H1 (cell line): ENCODE measurements around the gene DARS1. TPM values are rescaled to one million over a fixed set of nuclear protein-coding genes. Genes with fewer than 3 reads are reported as not detected.

ENCODE experiments used
- CTCF ChIA-PET: fragments of 300-600 bp; sonication (Branson Sonifier 250); formaldehyde crosslinking; loops from one replicate; lab custom pipeline; 2021; ENCODE audit not compliant: partially characterized antibody; lab: Charles Lee
- POLR2A ChIA-PET: fragments of 300-600 bp; sonication (Branson Sonifier 250); formaldehyde crosslinking; loops from one replicate; lab custom pipeline; 2021; ENCODE audit warnings: inconsistent platforms; ENCODE audit not compliant: partially characterized antibody; lab: Charles Lee
- DNase-seq, 2 experiments: peaks; one replicate each; pipeline versions ENCODE4 v3.0.0 to v3.0.0-alpha.2; 2010 to 2022; ENCODE audit warnings: low spot score in 2 of 2, low read depth in 1 of 2, mixed read lengths in 1 of 2
- FAIRE-seq: peaks from 2 replicates; lab custom pipeline; 2011; peaks lifted over from hg19 to GRCh38; lab: Jason Lieb, UNC
- H2AFZ ChIP-seq: 2 replicates; pipeline ENCODE4 v1.8.1; 2012; ENCODE audit warnings: low read length, inconsistent platforms
- H2AK5ac ChIP-seq: 2 replicates; pipeline ENCODE4 v1.6.1; 2013; ENCODE audit warnings: low read depth, low read length
- H2BK120ac ChIP-seq: replicated peaks from 2 replicates; pipeline ENCODE3; 2013; ENCODE audit warnings: low read depth, low read length, inconsistent platforms
- H2BK12ac ChIP-seq: 2 replicates; pipeline ENCODE4 v1.6.1; 2013; ENCODE audit warnings: low read depth, low read length
- H2BK15ac ChIP-seq: 2 replicates; pipeline ENCODE4 v1.6.1; 2013; ENCODE audit warnings: low read length
- H2BK20ac ChIP-seq: 2 replicates; pipeline ENCODE4 v1.6.1; 2013; ENCODE audit warnings: low read length
- H2BK5ac ChIP-seq: 2 replicates; pipeline ENCODE4 v1.6.1; 2013; ENCODE audit warnings: low read depth, low read length
- H3K14ac ChIP-seq: 2 replicates; pipeline ENCODE4 v1.6.1; 2013; ENCODE audit warnings: inconsistent platforms; ENCODE audit not compliant: insufficient read length
- H3K18ac ChIP-seq: 2 replicates; pipeline ENCODE4 v1.6.1; 2013; ENCODE audit warnings: low read length; ENCODE audit errors: extremely low read depth
- H3K23ac ChIP-seq: 2 replicates; pipeline ENCODE4 v1.6.1; 2013; ENCODE audit warnings: inconsistent platforms; ENCODE audit not compliant: insufficient read length
- H3K23me2 ChIP-seq: 2 replicates; pipeline ENCODE4 v1.6.1; 2013; ENCODE audit warnings: low read depth, low read length
- H3K27ac ChIP-seq: 2 replicates; pipeline ENCODE4 v1.6.1; 2011; ENCODE audit warnings: low read depth, low read length, inconsistent platforms
- H3K27me3 ChIP-seq, 4 experiments: replicated peaks in 1 of 4; 1 replicate in 1 of 4; 2 replicates in 3 of 4; pipeline versions ENCODE4 v1.6.1 to v1.8.1; 2011 to 2013; ENCODE audit warnings: low read length in 3 of 4, mild to moderate bottlenecking in 3 of 4, inconsistent platforms in 2 of 4, mixed read lengths in 2 of 4, moderate library complexity in 1 of 4; ENCODE audit not compliant: control insufficient read depth in 3 of 4, insufficient read depth in 3 of 4; ENCODE audit errors: extremely low read depth in 1 of 4
- H3K36me3 ChIP-seq, 4 experiments: 2 replicates each; pipeline versions ENCODE4 v1.6.1 to v1.8.1; 2011 to 2013; ENCODE audit warnings: mild to moderate bottlenecking in 4 of 4, low read length in 3 of 4, moderate library complexity in 2 of 4, control low read depth in 1 of 4, inconsistent platforms in 1 of 4; ENCODE audit not compliant: insufficient read depth in 4 of 4, control insufficient read depth in 2 of 4
- H3K4ac ChIP-seq: replicated peaks from 2 replicates; pipeline ENCODE3; 2013; ENCODE audit warnings: low read length, low read depth, mixed read lengths, inconsistent platforms; ENCODE audit not compliant: insufficient read length
- H3K4me1 ChIP-seq, 4 experiments: replicated peaks in 1 of 4; 1 replicate in 1 of 4; 2 replicates in 3 of 4; pipeline versions ENCODE4 v1.6.1 to v1.8.1; 2011 to 2013; ENCODE audit warnings: low read length in 3 of 4, inconsistent platforms in 2 of 4, mixed read lengths in 1 of 4; ENCODE audit not compliant: insufficient read depth in 4 of 4, control insufficient read depth in 3 of 4
- H3K4me2 ChIP-seq, 2 experiments: 2 replicates each; pipeline versions ENCODE4 v1.6.1 to v1.8.1; 2011 to 2013; ENCODE audit warnings: low read depth in 2 of 2, low read length in 2 of 2, control low read depth in 1 of 2, inconsistent platforms in 1 of 2, mild to moderate bottlenecking in 1 of 2; ENCODE audit not compliant: insufficient read depth in 1 of 2
- H3K4me3 ChIP-seq, 4 experiments: fragments of 200-600, 300-600 bp in 1 of 4; sonication (generic), shearing (Covaris generic), sonication (Bioruptor Twin) in 1 of 4; 2 replicates each; pipeline versions ENCODE4 v1.5.1 to v1.8.1; 2011 to 2016; ENCODE audit warnings: low read length in 4 of 4, low read depth in 3 of 4, control low read depth in 2 of 4, inconsistent platforms in 2 of 4, mild to moderate bottlenecking in 2 of 4, mixed read lengths in 1 of 4, moderate library complexity in 1 of 4; ENCODE audit not compliant: insufficient read depth in 2 of 4; ENCODE audit errors: extremely low read depth in 1 of 4
- H3K56ac ChIP-seq: replicated peaks from 2 replicates; pipeline ENCODE3; 2013; ENCODE audit warnings: low read depth, mild to moderate bottlenecking, mixed read lengths, low read length, inconsistent platforms; ENCODE audit not compliant: insufficient read length
- H3K79me1 ChIP-seq: 2 replicates; pipeline ENCODE4 v1.6.1; 2013; ENCODE audit warnings: low read depth, low read length, control low read depth
- H3K79me2 ChIP-seq, 2 experiments: 2 replicates each; pipeline versions ENCODE4 v1.6.1 to v1.8.1; 2012 to 2013; ENCODE audit warnings: low read length in 2 of 2, mild to moderate bottlenecking in 2 of 2, inconsistent platforms in 1 of 2; ENCODE audit not compliant: insufficient read depth in 2 of 2, control insufficient read depth in 1 of 2
- H3K9ac ChIP-seq, 4 experiments: replicated peaks in 1 of 4; 1 replicate in 1 of 4; 2 replicates in 3 of 4; pipeline versions ENCODE4 v1.6.1 to v1.8.1; 2011 to 2013; ENCODE audit warnings: low read depth in 3 of 4, low read length in 3 of 4, control low read depth in 2 of 4, mild to moderate bottlenecking in 2 of 4, moderate library complexity in 2 of 4, inconsistent platforms in 1 of 4; ENCODE audit errors: extremely low read depth in 1 of 4
- H3K9me3 ChIP-seq, 2 experiments: 2 replicates each; pipeline versions ENCODE4 v1.6.1 to v1.8.1; 2012 to 2013; ENCODE audit warnings: mild to moderate bottlenecking in 2 of 2, moderate library complexity in 2 of 2, control low read depth in 1 of 2, inconsistent platforms in 1 of 2, low read depth in 1 of 2, low read length in 1 of 2, mixed read lengths in 1 of 2; ENCODE audit not compliant: insufficient read depth in 2 of 2
- H4K20me1 ChIP-seq, 2 experiments: replicated peaks in 1 of 2; 2 replicates each; pipeline versions ENCODE3 to v1.8.1; 2011 to 2013; ENCODE audit warnings: inconsistent platforms in 2 of 2, low read length in 2 of 2, mild to moderate bottlenecking in 1 of 2; ENCODE audit not compliant: insufficient read depth in 2 of 2, control insufficient read depth in 1 of 2
- H4K5ac ChIP-seq: 2 replicates; pipeline ENCODE4 v1.6.1; 2013; ENCODE audit warnings: low read length, low read depth, mixed read lengths, inconsistent platforms; ENCODE audit not compliant: insufficient read length
- H4K8ac ChIP-seq: 2 replicates; pipeline ENCODE4 v1.8.0; 2013; ENCODE audit warnings: mild to moderate bottlenecking, moderate library complexity, low read length, inconsistent platforms; ENCODE audit not compliant: insufficient read depth; ENCODE audit errors: extremely low read depth
- H4K91ac ChIP-seq: replicated peaks from 2 replicates; pipeline ENCODE3; 2013; ENCODE audit warnings: low read length, mixed read lengths, inconsistent platforms; ENCODE audit not compliant: insufficient read length
- ASH2L ChIP-seq: fragments of 200-600, 300-600 bp; sonication (generic); IDR thresholded peaks from one replicate; pipeline ENCODE4 v1.7.1; 2017; ENCODE audit warnings: low read length
- BRCA1 ChIP-seq: IDR thresholded peaks from 2 replicates; pipeline ENCODE4 v1.6.1; 2012; ENCODE audit warnings: low read depth, low read length, improper control_type of control experiment
- CREB1 ChIP-seq: IDR thresholded peaks from 2 replicates; pipeline ENCODE4 v1.6.1; 2012; ENCODE audit warnings: inconsistent platforms
- HDAC6 ChIP-seq: IDR thresholded peaks from one replicate; pipeline ENCODE4 v1.7.1; 2012; ENCODE audit warnings: low read depth, mild to moderate bottlenecking, inconsistent platforms, low read length, moderate library complexity
- MAFK ChIP-seq: IDR thresholded peaks from 2 replicates; pipeline ENCODE4 v1.6.1; 2012; ENCODE audit warnings: low read depth, mild to moderate bottlenecking, improper control_type of control experiment, low read length
- POLR2A ChIP-seq, 2 experiments: IDR thresholded peaks; 1 replicate in 1 of 2; 2 replicates in 1 of 2; pipeline ENCODE4 v1.6.1; 2011; ENCODE audit warnings: low read depth in 2 of 2, low read length in 2 of 2, mild to moderate bottlenecking in 2 of 2; ENCODE audit errors: control extremely low read depth in 1 of 2
- POU5F1 ChIP-seq: IDR thresholded peaks from 2 replicates; pipeline ENCODE4 v1.6.1; 2011; ENCODE audit warnings: low read depth, mild to moderate bottlenecking, low read length, moderate library complexity
- RXRA ChIP-seq: IDR thresholded peaks from 2 replicates; pipeline ENCODE4 v1.6.1; 2011; ENCODE audit warnings: low read depth, mild to moderate bottlenecking, low read length, moderate library complexity; ENCODE audit not compliant: insufficient read depth
- SP1 ChIP-seq: IDR thresholded peaks from 2 replicates; pipeline ENCODE4 v1.6.1; 2011; ENCODE audit warnings: low read depth, low read length
- YY1 ChIP-seq: IDR thresholded peaks from 2 replicates; pipeline ENCODE4 v1.6.1; 2011; ENCODE audit warnings: low read depth, mild to moderate bottlenecking, low read length
- WGBS, 2 experiments: shearing (Covaris generic) in 1 of 2; methylation state at CpG; one replicate each; pipeline versions ENCODE4 v1.1.6 to v1.1.7; 2013 to 2015; ENCODE audit warnings: low lambda C conversion rate in 2 of 2, mixed read lengths in 2 of 2, inconsistent platforms in 1 of 2, low coverage in 1 of 2, missing lambda C conversion rate in 1 of 2; ENCODE audit not compliant: insufficient replicate concordance in 2 of 2, insufficient coverage in 1 of 2, insufficient read length in 1 of 2; ENCODE audit errors: extremely low coverage in 1 of 2, missing lambda C conversion rate in 1 of 2; 5-methylcytosine and 5-hydroxymethylcytosine counted together
- polyA plus RNA-seq, 7 experiments: library from polyadenylated mRNA; depleted of rRNA in 3 of 7; stranded (reverse) in 5 of 7; unstranded in 2 of 7; fragments of >200 nt in 5 of 7; fragments of 200-250 nt in 2 of 7; gene quantifications; 1 replicate in 5 of 7; 2 replicates in 1 of 7; 4 replicates in 1 of 7; pipeline versions ENCODE4 v1.2.1 to v1.2.3, GENCODE V29; 2011 to 2013; ENCODE audit warnings: missing spikeins in 2 of 7, mixed read lengths in 2 of 7
- total RNA-seq: library from RNA; stranded (reverse); fragmentation: NEBNext Ultra II Directional; extraction: Animal tissue kit (Norgen Biotek cat#: 25700); gene quantifications from 2 replicates; pipeline ENCODE4 v1.2.1, GENCODE V29; 2021
- TF ChIP-seq, protein P1 (sequence below): IDR thresholded peaks from 2 replicates; pipeline ENCODE4 v1.6.1; 2012; ENCODE audit warnings: low read length, inconsistent platforms
- TF ChIP-seq, protein P2 (sequence below): IDR thresholded peaks from 2 replicates; pipeline ENCODE4 v1.6.1; 2011; ENCODE audit warnings: low read length, improper control_type of control experiment

Gene DARS1
- total and polyA plus RNA-seq, 2 of the 8 experiments (the other 6 are each of a cell fraction or from before 2014, with no cell fraction given): 61.7 to 85.9 TPM

DNA sequence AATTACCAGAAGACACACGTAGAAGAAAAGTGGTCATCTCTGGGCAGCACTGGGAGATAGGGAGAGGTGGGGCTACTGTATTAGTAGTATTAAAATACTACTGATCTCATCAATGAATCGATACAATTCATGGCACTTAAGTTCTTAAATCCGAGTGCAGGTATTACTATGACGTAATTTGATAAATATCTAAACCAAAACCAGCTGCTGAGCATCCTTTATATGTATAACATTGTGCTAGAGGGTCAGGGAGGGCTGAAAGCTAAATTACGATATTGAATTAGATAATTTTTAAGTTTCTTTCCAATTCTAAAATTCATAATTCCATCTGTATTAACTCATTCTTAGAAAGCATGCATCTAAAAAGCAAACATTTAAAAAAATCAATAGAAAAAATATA is 25.3 kb downstream of the DARS1 start:
- Histone ChIP-seq H4K91ac (no peak overlapping the region), H3K9ac (no peak overlapping the region), H2AK5ac (no peak overlapping the region), H2BK120ac (no peak overlapping the region), H4K5ac (no peak overlapping the region), H3K27me3 (no peaks in the 10 kb centered on the region), H3K4me1 (peaks cover 0 to 7% (median 5%) of the 10 kb centered on the region in 4 experiments; a peak in 4 of 7 replicates), H2AFZ (no peak overlapping the region), H2BK15ac (no peak overlapping the region), H3K23me2 (no peaks in the 10 kb centered on the region), H3K4me3 (no peak overlapping the region; a peak in 1 of 8 replicates), H3K9me3 (no peaks in the 10 kb centered on the region), H3K79me1 (no peaks in the 10 kb centered on the region), H2BK20ac (no peak overlapping the region), H4K20me1 (no peaks in the 10 kb centered on the region), H3K79me2 (peaks cover 0 to 45% of the 10 kb centered on the region in 2 experiments; a peak in 2 of 4 replicates), H3K14ac (no peak overlapping the region), H3K23ac (no peak overlapping the region), H4K8ac (no peak overlapping the region), H3K4ac (no peak overlapping the region), H3K27ac (no peak overlapping the region), H3K4me2 (peak overlapping the region in 1 of 2 experiments; percentile 9; a peak in 1 of 4 replicates), H3K36me3 (peaks cover 0 to 12% (median 0%) of the 10 kb centered on the region in 4 experiments; a peak in 1 of 8 replicates), H2BK5ac (no peak overlapping the region), H3K56ac (no peak overlapping the region), H3K18ac (no peak overlapping the region), H2BK12ac (no peak overlapping the region)
- CTCF ChIA-PET: interaction anchor here (1.8 to 3.2 kb wide), 2 partner anchors 46 to 424 kb away, joined by 4 to 12 read pairs; no protein-coding TSS in a partner anchor
- DNase-seq (no peak), FAIRE-seq (no peak)
- POLR2A ChIA-PET: interaction anchor here (0.8 to 1.3 kb wide), 2 partner anchors 25 to 56 kb away, joined by 3 to 4 read pairs; partner anchors contain the start of gene DARS1
- TF ChIP-seq YY1 (no peak), POLR2A (IDR thresholded peaks at IDR 0.05; ENCODE audit: control extremely low read depth in 1 of 2, low read depth in 2 of 2, low read length in 2 of 2) (no peak), MAFK (no peak), RXRA (no peak), SP1 (no peak), ASH2L (no peak), BRCA1 (no peak), POU5F1 (no peak), CREB1 (no peak), HDAC6 (no peak)
- TF ChIP-seq, protein P1, sequence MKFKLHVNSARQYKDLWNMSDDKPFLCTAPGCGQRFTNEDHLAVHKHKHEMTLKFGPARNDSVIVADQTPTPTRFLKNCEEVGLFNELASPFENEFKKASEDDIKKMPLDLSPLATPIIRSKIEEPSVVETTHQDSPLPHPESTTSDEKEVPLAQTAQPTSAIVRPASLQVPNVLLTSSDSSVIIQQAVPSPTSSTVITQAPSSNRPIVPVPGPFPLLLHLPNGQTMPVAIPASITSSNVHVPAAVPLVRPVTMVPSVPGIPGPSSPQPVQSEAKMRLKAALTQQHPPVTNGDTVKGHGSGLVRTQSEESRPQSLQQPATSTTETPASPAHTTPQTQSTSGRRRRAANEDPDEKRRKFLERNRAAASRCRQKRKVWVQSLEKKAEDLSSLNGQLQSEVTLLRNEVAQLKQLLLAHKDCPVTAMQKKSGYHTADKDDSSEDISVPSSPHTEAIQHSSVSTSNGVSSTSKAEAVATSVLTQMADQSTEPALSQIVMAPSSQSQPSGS: no peak
- TF ChIP-seq, protein P2, sequence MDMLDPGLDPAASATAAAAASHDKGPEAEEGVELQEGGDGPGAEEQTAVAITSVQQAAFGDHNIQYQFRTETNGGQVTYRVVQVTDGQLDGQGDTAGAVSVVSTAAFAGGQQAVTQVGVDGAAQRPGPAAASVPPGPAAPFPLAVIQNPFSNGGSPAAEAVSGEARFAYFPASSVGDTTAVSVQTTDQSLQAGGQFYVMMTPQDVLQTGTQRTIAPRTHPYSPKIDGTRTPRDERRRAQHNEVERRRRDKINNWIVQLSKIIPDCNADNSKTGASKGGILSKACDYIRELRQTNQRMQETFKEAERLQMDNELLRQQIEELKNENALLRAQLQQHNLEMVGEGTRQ: no peak
- WGBS, 2 experiments: 86% methylated on average over 5 of the region's 5 CpGs; no CpG with 5 or more reads in 1 of the 2 experiments
